GM21367 (cell line): ENCODE data around the gene ARHGAP9.

Experiments
- ATAC-seq: cut with Tn5 transposase; IDR thresholded peaks from one replicate; pipeline ENCODE4 v1.9.1; 2021; ENCODE audit not compliant: unreplicated experiment

ARHGAP9 gene

DNA sequence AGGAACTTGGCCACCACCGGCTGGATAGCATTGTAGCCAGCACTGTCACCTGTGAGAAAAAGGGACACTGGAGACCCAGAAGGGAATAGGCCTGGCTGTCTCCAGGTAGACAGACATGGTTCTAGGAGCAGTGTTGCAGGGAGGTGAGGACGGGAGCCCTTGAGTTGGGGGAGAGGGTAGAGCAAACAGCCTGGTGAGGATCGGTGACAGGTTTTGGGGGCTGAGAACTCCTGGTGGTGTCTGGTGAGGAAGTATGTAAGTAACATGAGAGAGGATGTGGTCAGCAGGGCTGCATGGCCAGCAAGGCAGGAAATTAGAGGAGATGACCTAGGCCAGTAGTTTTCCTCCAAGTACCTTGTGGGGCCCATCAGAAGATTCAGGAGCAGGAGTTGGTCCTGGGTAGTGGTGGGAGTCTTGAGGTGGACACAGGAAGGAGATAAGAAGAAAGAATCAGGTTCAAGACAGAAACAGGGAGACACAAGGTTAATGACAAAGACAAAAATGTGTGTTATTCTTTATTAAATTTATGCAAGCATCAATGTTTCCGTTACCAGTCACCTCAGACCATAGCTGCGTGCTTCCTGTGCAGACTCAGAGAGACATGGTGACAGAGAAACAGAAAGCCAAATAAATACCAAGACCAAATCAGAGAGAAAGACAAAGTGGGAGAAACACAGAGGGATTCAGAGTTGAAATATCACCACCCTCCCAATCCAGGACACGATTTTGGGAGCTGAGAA is at the start of gene ARHGAP9:
Gene ARHGAP9 (minus strand): TSS at position 491 of the 740 bp plus-strand sequence. CDS start 460 bp downstream, at position 31.
- no peak for ATAC-seq

DNA sequence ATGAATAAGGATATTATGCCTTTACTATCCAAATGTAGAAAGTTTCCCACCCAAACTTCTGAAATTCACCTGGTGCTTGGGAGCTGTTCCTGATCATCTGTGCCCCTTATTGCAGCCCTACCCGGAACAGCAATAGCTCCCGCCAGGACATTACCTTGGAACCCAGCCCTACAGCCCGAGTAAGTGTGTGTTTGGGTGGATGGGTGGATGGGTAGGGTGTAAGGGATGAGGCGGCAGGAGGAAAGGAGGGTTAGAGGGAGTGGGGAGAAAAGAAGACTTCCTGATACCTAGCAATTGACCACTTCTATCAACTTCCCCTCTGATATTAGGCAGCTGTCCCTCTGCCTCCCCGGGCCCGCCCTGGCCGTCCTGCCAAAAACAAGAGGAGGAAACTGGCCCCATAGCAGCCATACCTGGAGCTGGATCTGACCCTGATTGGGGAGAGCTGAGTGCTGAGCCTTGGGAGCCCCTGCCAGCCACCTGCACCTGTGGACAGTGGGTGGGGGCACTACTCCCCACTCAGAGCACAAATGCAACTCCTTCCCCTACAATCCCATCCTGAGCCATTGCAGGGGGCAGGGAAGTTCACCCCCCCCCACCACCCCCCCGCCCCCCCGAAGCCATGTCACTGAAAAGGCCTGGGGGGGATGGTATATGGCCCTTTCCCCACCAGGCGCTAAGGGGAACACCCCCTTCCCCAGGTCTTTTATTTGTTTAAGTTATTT is 49.3 kb upstream of the ARHGAP9 start:
- ATAC-seq = no peak

DNA sequence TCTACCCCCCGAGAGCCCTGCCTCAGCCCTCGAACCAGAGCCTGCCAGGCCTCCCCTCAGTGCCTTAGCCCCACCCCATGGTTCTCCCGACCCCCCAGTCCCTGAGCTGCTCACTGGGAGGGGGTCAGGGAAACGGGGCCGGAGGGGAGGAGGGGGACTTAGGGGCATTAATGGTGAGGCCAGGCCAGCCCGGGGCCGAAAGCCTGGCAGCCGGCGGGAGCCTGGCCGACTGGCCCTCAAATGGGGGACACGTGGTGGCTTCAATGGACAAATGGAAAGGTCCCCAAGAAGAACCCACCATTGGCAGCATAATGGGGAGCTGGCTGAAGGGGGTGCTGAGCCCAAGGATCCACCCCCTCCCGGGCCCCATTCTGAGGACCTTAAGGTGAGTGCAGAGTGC is 48.5 kb upstream of the ARHGAP9 start:
- ATAC-seq = no peak

DNA sequence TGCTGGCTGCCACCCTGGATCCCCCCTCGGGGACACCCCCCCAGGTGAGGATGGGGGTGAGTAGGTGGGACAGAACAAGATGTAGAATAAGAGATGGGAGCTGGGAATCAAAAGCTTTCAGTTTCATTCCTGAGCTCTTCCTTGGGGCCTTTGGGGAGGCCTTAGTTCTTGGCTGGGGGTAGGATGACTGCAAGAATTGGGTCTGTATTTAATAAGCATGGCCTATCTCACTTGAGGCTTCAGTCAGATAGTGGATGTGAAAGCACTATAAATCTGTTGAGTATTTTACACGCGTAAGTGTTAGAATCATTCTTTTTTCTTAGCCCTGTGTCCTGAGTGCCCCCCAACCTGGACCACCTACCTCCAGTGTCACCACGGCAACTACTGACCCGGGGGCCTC is 47.5 kb upstream of the ARHGAP9 start:
- ATAC-seq = no peak

DNA sequence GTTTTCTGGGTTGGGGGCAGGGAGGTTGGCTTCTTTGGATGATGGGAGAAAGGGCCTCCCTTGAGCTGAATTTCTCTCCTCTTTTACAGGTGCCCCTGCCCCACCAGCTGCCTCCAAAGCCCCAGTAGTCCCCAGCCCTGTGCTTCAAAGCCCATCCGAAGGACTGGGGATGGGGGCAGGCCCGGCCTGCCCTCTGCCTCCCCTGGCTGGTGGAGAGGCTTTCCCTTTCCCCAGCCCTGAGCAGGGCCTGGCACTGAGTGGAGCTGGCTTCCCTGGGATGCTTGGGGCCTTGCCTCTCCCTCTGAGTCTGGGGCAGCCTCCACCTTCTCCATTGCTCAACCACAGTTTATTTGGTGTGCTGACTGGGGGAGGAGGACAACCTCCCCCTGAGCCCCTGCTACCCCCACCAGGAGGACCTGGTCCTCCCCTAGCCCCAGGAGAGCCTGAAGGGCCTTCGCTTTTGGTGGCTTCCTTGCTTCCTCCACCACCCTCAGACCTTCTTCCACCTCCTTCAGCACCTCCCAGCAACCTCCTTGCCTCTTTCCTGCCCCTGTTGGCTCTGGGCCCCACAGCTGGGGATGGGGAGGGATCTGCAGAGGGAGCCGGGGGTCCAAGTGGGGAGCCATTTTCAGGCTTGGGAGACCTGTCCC is 46.9 kb upstream of the ARHGAP9 start:
- ATAC-seq = no peak

DNA sequence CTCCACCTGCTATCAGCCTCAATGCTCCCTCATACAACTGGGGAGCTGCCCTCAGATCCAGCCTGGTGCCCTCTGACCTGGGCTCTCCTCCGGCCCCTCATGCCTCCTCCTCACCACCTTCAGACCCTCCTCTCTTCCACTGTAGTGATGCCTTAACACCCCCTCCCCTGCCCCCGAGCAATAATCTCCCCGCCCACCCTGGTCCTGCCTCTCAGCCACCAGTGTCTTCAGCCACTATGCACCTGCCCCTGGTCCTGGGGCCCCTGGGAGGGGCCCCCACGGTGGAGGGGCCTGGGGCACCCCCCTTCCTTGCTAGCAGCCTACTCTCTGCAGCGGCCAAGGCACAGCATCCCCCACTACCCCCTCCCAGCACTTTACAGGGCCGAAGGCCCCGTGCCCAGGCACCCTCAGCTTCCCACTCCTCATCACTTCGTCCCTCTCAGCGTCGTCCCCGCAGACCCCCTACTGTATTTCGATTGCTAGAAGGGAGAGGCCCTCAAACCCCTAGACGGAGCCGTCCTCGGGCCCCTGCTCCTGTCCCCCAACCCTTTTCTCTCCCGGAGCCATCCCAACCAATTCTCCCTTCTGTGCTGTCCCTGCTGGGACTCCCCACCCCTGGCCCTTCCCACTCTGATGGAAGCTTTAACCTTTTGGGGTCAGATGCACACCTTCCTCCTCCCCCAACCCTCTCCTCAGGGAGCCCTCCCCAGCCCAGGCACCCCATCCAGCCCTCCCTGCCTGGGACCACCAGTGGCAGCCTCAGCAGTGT is 46.1 kb upstream of the ARHGAP9 start:
- no peak for ATAC-seq

DNA sequence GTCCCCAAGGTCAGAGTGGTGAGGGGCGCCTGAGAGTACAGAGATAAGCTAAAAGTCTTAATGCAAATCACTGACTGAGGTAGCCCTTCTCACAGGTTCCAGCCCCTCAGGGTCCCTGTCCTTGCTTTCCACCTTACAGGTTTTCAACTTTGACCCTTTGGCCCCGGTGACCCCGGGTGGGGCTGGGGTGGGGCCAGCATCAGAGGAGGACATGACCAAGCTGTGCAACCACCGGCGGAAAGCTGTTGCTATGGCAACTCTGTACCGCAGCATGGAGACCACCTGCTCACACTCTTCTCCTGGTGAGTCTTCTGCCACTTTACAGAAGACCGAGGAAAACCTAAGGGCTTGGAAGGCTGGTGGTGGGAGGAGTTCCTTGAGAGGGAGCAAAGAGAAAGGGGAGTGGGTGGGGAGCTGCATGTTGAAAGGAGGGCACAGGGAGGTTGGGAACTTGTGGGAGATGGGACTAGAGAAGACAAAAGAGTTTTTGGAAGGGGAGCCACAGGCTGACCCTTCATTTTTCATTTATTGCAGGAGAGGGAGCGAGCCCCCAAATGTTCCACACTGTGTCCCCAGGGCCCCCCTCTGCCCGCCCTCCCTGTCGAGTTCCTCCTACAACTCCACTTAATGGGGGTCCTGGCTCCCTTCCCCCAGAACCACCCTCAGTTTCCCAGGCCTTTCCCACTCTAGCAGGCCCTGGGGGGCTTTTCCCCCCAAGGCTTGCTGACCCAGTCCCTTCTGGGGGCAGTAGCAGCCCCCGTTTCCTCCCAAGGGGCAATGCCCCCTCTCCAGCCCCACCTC is 45.3 kb upstream of the ARHGAP9 start:
- ATAC-seq = no peak

DNA sequence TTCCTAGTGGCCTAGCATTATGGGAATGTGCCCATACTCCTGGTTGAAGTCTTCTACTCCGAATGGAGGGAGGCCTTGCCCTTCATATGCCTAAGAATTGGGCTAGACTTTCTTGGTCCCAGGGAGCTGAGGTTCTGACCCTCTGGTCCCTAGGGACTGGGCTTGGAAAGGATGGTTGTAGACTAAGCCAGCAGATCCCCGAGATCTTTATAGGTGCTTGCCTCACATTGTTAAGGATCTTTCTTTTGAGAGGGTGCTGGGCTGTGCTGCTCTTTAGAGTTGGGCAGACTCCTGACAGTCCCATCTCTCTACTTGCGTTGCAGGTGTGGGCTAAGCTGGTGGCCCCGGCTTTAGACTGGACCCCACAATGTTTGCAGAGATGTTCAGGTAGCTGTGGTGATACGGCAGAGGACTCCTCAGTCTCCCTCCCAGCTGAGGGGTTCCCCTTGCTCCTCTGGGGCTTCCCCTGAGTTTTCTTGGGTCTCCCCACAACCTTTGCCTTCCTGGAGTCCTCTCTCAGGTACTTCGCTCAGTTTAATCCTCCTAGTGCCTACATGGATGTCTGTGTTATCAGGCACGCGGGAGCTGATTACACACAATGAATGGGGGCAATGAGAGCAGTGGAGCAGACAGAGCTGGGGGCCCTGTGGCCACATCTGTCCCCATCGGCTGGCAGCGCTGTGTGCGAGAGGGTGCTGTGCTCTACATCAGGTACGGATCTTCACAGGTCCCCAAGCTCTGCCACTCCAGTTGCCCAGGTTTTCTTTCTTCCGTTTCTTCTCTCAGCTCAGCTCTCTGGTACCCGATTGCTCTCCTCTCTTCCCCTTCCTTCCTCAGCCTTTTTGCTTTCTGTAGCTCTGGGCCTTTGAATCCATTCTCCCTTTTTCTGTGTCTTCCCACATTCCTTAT is 44.3 kb upstream of the ARHGAP9 start:
- no peak for ATAC-seq

DNA sequence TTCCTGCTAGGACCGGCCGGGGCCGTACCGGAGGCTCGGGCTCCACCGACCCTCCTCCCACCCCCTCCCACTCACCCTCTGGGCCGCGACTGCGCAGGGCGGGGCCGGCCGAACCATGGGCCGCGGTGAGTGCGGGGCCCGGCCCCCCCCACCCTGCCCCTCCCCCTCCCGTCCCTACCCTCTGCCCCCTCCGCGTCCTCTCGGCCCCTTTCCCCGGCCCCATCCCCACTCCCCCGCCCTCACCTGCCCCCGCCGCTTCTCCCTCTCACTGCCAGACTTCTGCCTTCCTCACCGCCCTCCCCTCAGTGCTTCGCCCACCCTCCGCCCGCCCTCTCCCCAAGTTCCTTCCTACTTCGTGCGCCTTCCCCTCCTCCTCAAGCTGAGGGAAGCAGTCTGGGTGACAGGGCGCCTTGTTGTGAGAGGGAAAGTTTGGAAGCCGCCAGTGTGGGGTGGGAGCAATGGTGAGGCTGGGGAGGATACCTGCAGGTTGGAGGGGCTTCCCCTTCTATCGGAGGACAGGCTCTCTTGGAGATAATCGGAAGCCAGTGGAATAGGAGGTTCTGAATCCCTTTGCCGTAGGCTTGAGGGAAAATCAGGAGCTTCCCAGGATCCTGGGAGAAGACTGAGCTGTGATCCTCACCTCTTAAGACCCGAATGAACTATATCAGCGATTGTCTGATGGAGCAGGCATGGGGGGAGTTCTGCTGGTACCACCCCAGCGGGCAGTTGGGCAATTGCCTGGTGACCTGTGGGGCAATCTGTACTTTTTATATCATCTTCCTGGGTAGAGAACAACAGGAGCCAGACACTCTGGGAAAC is 43.4 kb upstream of the ARHGAP9 start:
- ATAC-seq = no peak

DNA sequence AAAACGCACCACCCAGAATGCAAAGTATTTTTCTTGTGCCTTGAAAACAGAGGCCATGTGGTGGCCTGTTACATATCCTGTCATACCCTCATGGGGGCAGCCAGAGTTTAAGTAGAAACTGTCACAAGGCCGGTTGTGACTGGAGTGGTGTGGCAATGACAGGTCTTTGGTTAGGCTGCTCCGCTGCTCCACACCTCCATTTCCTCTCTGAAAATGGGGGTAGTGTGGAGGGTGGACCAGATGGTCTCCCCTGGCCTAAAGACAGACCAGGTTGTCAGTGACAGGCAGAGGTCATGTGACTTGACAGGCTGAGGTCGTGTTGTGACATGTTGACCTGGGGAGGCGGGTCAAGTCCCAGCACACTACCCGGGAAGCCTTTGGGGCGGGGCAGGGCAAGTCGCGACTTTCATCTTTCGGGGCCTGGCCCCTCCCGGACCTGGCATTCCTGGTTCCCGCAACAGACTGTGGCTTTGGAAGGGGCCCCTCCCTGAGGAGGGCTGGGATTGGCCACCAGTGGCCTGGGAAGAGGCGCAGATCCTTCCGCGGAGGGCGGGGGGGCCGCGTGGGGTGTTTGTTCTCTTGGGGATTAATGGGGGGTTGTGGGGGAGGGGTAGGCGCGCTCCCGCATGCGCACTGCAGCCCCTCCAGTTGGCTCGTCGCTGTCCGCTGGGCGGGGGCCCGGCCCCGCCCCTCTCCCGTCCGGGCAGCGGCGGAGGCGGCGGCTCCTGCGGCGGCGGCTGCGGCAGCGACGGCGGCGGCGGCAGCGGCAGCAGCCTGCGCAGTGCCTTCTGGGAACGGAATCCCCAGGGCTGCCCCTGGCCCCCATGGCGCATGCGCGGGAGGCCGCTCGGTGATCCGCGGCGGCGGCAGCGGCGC is 42.6 kb upstream of the ARHGAP9 start, which contains the start of gene MBD6:
Gene MBD6 (plus strand): TSS at position 814 of the 876 bp plus-strand sequence. CDS start 1,480 bp downstream, outside the sequence.
- peak; percentile 34 for ATAC-seq

DNA sequence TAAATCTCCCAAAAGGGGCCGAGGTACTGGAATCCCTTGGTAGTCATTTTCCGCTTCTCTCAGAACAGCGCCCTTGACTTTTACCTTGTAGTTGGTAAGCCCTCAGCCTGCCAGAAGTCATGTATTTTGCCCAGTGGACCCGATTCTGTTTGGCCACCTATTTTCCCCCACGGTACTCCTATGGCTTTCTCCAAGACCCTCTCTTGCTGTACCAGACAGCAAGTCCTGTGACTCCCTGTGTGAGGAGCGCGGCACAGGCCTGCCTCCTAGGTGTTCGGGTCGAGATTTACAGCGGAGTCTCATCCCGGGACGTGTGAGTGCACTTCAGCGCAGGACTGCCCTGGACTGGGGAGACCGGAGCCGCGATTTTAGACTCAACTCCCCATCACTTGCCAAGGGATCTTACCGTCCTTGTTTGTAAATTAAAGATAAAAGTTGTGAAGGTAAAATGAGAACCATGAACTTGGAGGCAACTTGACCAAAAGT is 41.9 kb upstream of the ARHGAP9 start:
- no peak for ATAC-seq

DNA sequence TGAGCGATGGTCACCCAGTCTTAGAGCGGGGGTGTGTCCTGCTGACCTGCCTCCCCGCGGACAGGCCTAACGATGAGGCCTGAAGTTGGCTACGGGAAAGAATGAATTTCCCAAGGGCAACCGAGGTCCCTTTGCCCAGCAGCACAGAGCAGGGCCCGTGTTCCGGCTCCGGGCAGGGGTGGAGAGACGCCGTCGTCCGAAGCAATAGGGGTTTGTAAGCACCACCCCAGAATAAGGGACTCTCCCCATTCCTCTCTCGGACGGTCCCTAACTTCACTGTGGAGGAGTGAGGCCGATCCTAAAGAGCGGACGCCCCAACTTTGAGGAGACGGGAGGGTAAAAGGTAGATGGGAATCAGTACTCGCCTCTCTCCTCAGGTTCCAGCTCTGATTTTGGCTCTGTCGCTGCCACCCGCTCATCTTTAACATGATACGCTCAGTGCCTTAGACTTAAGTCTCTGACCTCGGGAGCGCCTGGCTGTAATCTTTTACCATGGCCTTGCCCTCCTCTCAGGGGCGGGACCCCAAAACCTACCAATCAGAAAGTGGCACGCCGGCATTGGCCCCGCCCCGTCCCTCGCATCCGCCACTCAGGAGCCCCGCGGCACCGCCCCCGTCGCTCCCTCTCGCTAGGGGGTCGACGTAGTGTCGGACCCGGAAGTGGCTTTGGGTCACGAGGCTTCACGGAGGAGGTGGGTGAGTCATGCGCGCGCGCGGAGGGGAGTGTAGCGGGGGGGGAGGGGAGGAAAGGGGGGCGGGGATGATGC is 40.6 kb upstream of the ARHGAP9 start, which contains the start of gene DDIT3:
Gene DDIT3 (minus strand): TSS at position 462 of the 766 bp plus-strand sequence. CDS start 3,108 bp downstream, outside the sequence.
- peak; percentile 46 for ATAC-seq

DNA sequence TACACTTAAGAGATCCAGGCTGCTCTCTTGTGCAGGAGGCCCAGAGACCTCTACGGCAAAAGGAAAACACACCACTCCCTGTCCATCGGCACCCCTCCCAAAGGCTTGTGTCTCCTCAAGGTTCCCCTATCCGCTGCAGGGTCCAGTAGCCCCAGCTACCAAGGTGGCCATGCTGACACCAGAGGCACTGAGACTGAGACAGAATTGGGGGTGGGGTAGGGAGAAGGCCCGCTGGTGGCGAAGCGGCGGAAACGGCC is 40.1 kb upstream of the ARHGAP9 start:
- no peak for ATAC-seq

DNA sequence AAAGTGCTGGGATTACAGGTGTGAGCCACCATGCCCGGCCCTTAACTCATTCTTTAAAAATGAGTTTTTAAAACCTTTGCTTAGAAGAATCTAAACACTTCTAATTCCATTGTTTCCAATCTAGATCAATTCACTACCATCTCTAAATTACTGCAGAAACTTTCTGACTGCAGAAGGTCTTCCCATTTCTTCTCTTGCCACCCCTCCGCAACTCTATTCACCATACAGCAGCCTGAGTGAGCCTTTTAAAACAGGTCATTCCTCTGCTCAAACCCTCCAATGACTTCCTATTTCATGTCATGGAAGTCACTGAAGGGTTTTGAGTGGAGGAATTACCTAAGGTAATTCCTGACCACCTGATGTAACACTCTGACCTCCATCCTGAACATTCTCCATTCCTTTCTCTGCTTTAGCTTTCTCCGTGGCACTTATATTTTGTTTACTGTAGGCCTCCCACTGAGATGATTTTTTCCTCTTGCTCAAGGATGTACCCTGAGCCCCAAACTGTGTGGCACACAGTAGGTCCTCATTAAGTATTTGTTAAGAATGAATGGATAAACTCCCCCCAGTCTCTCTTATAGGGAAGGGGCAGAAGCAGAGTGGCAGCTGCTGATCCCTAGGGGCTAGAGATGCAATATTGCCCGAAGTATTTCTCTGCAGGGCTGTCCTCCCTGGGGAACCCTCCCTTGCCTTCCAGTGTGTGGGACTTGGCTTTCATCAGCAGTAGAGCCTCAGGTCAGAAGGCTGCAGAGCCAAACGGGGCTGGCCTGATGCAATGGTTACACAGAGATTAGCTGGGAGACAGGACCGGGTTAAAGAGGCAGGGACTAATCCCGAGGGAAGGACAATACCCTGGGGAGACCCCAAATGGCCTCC is 39.5 kb upstream of the ARHGAP9 start:
- no peak for ATAC-seq

DNA sequence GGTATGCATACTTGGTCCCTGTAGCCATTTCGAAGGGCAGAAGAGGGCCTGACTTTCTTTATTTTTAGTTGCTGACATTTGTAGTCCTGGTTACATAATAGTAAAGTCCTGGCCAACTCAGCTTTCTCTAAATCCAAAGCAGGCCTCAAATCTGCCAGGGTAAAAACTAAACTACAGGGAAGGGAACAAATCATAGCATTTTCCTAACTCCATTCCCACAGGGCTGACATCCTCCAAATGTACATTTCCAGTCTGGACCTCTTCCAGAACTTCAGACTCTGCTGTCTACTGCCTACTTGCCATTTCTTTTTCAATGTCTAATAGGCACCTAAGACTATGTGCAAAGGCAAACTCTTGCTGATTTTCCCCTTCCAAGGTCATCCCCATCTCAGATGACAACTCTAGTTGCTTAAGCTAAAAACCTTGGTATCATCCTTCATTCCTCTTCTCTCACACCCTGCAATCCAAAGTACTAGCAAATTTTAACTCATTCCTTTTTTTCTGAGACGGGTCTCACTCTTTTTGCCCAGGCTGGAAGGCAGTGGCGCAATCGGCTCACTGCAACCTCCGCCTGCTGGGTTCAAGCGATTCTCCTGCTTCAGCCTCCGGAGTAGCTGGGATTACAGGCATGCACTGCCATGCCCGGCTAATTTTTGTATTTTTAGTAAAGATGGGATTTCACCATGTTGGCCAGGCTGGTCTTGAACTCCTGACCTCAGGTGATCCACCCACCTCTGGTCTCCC is 38.7 kb upstream of the ARHGAP9 start:
- ATAC-seq = no peak
